K562 (cell line): Measurements from ENCODE around the gene TRIM44. TPM values are rescaled to one million over a fixed set of nuclear protein-coding genes. Genes with fewer than 3 reads are reported as not detected.
A peak's percentile ranks its signal among the peaks of the same experiment; 100 is the strongest.

Experiments
- ATAC-seq: fragments of 200-7000 bp; cut with Tn5 transposase; 3 replicates; pipeline ENCODE4 v1.9.1; 2020; ENCODE audit warnings: moderate library complexity
- BruUV-seq: library from RNA; stranded (reverse); fragments of 400-500 nt; replicated peaks from 2 replicates; lab custom pipeline; 2021; lab: Mats Ljungman, UMichigan
- CTCF ChIA-PET: fragments of 300-600 bp; formaldehyde crosslinking; extraction: SDS; loops from one replicate; lab custom pipeline; 2021; ENCODE audit warnings: low intra/inter-chr PET ratio; lab: Yijun Ruan, JAX
- POLR2A ChIA-PET: fragments of 300-600, 350-650 bp; sonication (Branson Sonifier 250); formaldehyde crosslinking; extraction: SDS; loops from one replicate; lab custom pipeline; 2021; ENCODE audit warnings: antibody characterized with exemption, inconsistent platforms; lab: Yijun Ruan, JAX
- DNase-seq, 4 experiments: peaks; one replicate each; pipeline versions ENCODE4 v3.0.0 to v3.0.0-alpha.2; 2011 to 2018; ENCODE audit warnings: low spot score in 3 of 4, mixed read lengths in 3 of 4; ENCODE audit errors: extremely low read depth in 1 of 4
- FAIRE-seq: peaks from 2 replicates; lab custom pipeline; 2011; peaks lifted over from hg19 to GRCh38; lab: Jason Lieb, UNC
- H2AFZ ChIP-seq: 2 replicates; pipeline ENCODE4 v1.6.0; 2011; ENCODE audit warnings: low read depth, low read length, control low read depth, inconsistent platforms
- H3K27ac ChIP-seq: fragments of 200-600 bp; 3 replicates; pipeline ENCODE4 v1.8.0; 2011; ENCODE audit warnings: low read depth, mild to moderate bottlenecking, control low read depth, inconsistent platforms, low read length, moderate library complexity, mixed read lengths; ENCODE audit errors: extremely low read depth
- H3K27me3 ChIP-seq, 2 experiments: fragments of 300-600 bp in 1 of 2; 2 replicates in 1 of 2; 3 replicates in 1 of 2; pipeline versions ENCODE4 v1.6.0 to v1.8.0; 2011; ENCODE audit warnings: inconsistent platforms in 2 of 2, low read length in 2 of 2, mild to moderate bottlenecking in 1 of 2, mixed read lengths in 1 of 2, moderate library complexity in 1 of 2; ENCODE audit not compliant: control insufficient read depth in 2 of 2, insufficient read depth in 2 of 2
- H3K36me3 ChIP-seq: fragments of 300-600 bp; 3 replicates; pipeline ENCODE4 v1.8.0; 2011; ENCODE audit warnings: mild to moderate bottlenecking, low read length, inconsistent platforms; ENCODE audit not compliant: control insufficient read depth, insufficient read depth
- H3K4me1 ChIP-seq, 2 experiments: fragments of 200-600 bp in 1 of 2; replicated peaks in 1 of 2; 2 replicates in 1 of 2; 3 replicates in 1 of 2; pipeline versions ENCODE4 v1.5.1 to v1.8.0; 2011; ENCODE audit warnings: inconsistent platforms in 2 of 2, low read length in 2 of 2, mild to moderate bottlenecking in 1 of 2, mixed read lengths in 1 of 2, moderate library complexity in 1 of 2; ENCODE audit not compliant: control insufficient read depth in 2 of 2, insufficient read depth in 2 of 2
- H3K4me2 ChIP-seq: 2 replicates; pipeline ENCODE4 v1.6.1; 2011; ENCODE audit warnings: low read length, control low read depth, inconsistent platforms, mixed read lengths; ENCODE audit not compliant: insufficient read depth
- H3K4me3 ChIP-seq: fragments of 200-600 bp; sonication (generic), shearing (Covaris generic); 2 replicates; pipeline ENCODE4 v1.5.1; 2016; ENCODE audit warnings: control low read depth, inconsistent platforms
- H3K79me2 ChIP-seq: fragments of 200-600 bp; 3 replicates; pipeline ENCODE4 v1.8.0; 2011; ENCODE audit warnings: low read length, inconsistent platforms; ENCODE audit not compliant: control insufficient read depth, insufficient read depth
- H3K9ac ChIP-seq, 2 experiments: 2 replicates each; pipeline versions ENCODE4 v1.6.0 to v1.6.1; 2011; ENCODE audit warnings: low read depth in 2 of 2, low read length in 2 of 2, control low read depth in 1 of 2, inconsistent platforms in 1 of 2, mild to moderate bottlenecking in 1 of 2, mixed read lengths in 1 of 2; ENCODE audit not compliant: insufficient read depth in 1 of 2
- H3K9me1 ChIP-seq: one replicate; pipeline ENCODE4 v1.6.0; 2011; ENCODE audit warnings: inconsistent platforms, mild to moderate bottlenecking, low read length, moderate library complexity; ENCODE audit not compliant: control insufficient read depth, insufficient read depth
- H3K9me3 ChIP-seq: replicated peaks from 2 replicates; pipeline ENCODE4 v1.5.1; 2011; ENCODE audit warnings: low read depth, low read length, inconsistent platforms; ENCODE audit not compliant: control insufficient read depth, insufficient read depth
- H4K20me1 ChIP-seq: replicated peaks from 2 replicates; pipeline ENCODE4 v1.6.1; 2011; ENCODE audit warnings: low read length, inconsistent platforms, mixed read lengths; ENCODE audit not compliant: control insufficient read depth, insufficient read depth
- ATF3 ChIP-seq, 2 experiments: fragments of 450-650 bp in 1 of 2; sonication (generic) in 1 of 2; formaldehyde crosslinking in 1 of 2; IDR thresholded peaks in 1 of 2; conservative IDR thresholded peaks in 1 of 2; 2 replicates each; pipeline versions ENCODE4 v1.6.1 to v1.8.1; 2016 to 2023; ENCODE audit warnings: mild to moderate bottlenecking in 2 of 2, moderate library complexity in 2 of 2, inconsistent platforms in 1 of 2, missing genetic modification reagents in 1 of 2
- CEBPB ChIP-seq: fragments of 450-650 bp; IDR thresholded peaks from 2 replicates; pipeline ENCODE4 v1.6.1; 2016; ENCODE audit warnings: missing genetic modification characterization, missing compliant biosample characterization
- CREB5 ChIP-seq: fragments of 250-450 bp; sonication (Bioruptor Pico); IDR thresholded peaks from 2 replicates; pipeline ENCODE4 v1.5.0; 2020; ENCODE audit warnings: mild to moderate bottlenecking
- E2F1 ChIP-seq: sonication (generic); formaldehyde crosslinking; IDR thresholded peaks from 2 replicates; pipeline ENCODE4 v1.8.1; 2023; ENCODE audit warnings: mild to moderate bottlenecking, missing genetic modification reagents, moderate library complexity
- EWSR1 ChIP-seq: fragments of 450-650 bp; IDR thresholded peaks from 2 replicates; pipeline ENCODE4 v1.6.1; 2018; ENCODE audit warnings: borderline replicate concordance, mild to moderate bottlenecking, low read depth, moderate library complexity; ENCODE audit not compliant: partially characterized antibody
- HNRNPH1 ChIP-seq: fragments of 200-400 bp; formaldehyde crosslinking; optimal IDR thresholded peaks from 2 replicates; pipeline ENCODE3; 2017; ENCODE audit warnings: low read depth, mild to moderate bottlenecking, low read length, moderate library complexity
- KAT7 ChIP-seq: sonication (generic); formaldehyde crosslinking; IDR thresholded peaks from 2 replicates; pipeline ENCODE4 v1.8.0; 2022; ENCODE audit warnings: missing genetic modification reagents, mild to moderate bottlenecking, borderline replicate concordance
- NFRKB ChIP-seq: fragments of 450-650 bp; IDR thresholded peaks from 2 replicates; pipeline ENCODE4 v1.6.1; 2016; ENCODE audit warnings: low read depth
- RFX5 ChIP-seq: IDR thresholded peaks from 2 replicates; pipeline ENCODE4 v1.6.1; 2011; ENCODE audit warnings: low read depth, mild to moderate bottlenecking, improper control_type of control experiment, low read length
- SMC3 ChIP-seq: conservative IDR thresholded peaks from 2 replicates; pipeline ENCODE4 v1.6.1; 2011; ENCODE audit warnings: low read depth, low read length, improper control_type of control experiment; ENCODE audit not compliant: insufficient read depth
- SREBF2 ChIP-seq: sonication (generic); formaldehyde crosslinking; IDR thresholded peaks from 2 replicates; pipeline ENCODE4 v1.4.0; 2020; ENCODE audit warnings: mild to moderate bottlenecking, missing genetic modification reagents
- TCF3 ChIP-seq: sonication (generic); formaldehyde crosslinking; IDR thresholded peaks from 2 replicates; pipeline ENCODE4 v1.4.0; 2020; ENCODE audit warnings: mild to moderate bottlenecking, missing genetic modification reagents
- U2AF1 ChIP-seq: fragments of 200-400 bp; formaldehyde crosslinking; optimal IDR thresholded peaks from 2 replicates; pipeline ENCODE3; 2017; ENCODE audit warnings: mild to moderate bottlenecking, low read depth, low read length, moderate library complexity
- ZBTB7A ChIP-seq: IDR thresholded peaks from 2 replicates; pipeline ENCODE4 v1.6.1; 2011; ENCODE audit warnings: low read depth, mild to moderate bottlenecking, low read length, moderate library complexity, borderline replicate concordance; ENCODE audit not compliant: control insufficient read depth
- ZC3H11A ChIP-seq: IDR thresholded peaks from 2 replicates; pipeline ENCODE4 v1.6.1; 2012; ENCODE audit warnings: low read depth, low read length, improper control_type of control experiment
- ZNF121 ChIP-seq: sonication (generic); formaldehyde crosslinking; conservative IDR thresholded peaks from 2 replicates; pipeline ENCODE4 v1.8.0; 2022; ENCODE audit warnings: missing genetic modification reagents
- ZNF274 ChIP-seq: IDR thresholded peaks from 2 replicates; pipeline ENCODE4 v1.6.1; 2011; ENCODE audit warnings: low read depth, mild to moderate bottlenecking, low read length, moderate library complexity, borderline replicate concordance
- ZNF699 ChIP-seq: fragments of 250-450 bp; sonication (Bioruptor Pico); IDR thresholded peaks from 2 replicates; pipeline ENCODE4 v1.8.0; 2021; ENCODE audit warnings: mild to moderate bottlenecking, moderate library complexity; ENCODE audit not compliant: insufficient replicate concordance
- WGBS: fragments of 100-300 bp; shearing (Covaris generic); methylation state at CpG from one replicate; pipeline ENCODE4 v1.1.6; 2016; ENCODE audit warnings: low coverage, mixed read lengths; ENCODE audit not compliant: insufficient coverage; ENCODE audit errors: missing lambda C conversion rate; 5-methylcytosine and 5-hydroxymethylcytosine counted together
- in situ Hi-C: fragments of 300-500 bp; cut with MboI; formaldehyde crosslinking; loops from 4 replicates; pipeline ENCODE4 v1.15.0; 2018; ENCODE audit warnings: inconsistent platforms, mixed read lengths
- intact Hi-C: fragments of 100-400 bp; cut with micrococcal nuclease; formaldehyde crosslinking; loops from 2 replicates; pipeline ENCODE4 v1.14.2; 2022
- polyA plus RNA-seq, 8 experiments: library from polyadenylated mRNA; depleted of rRNA in 4 of 8; stranded (reverse) in 5 of 8; unstranded in 3 of 8; fragments of >200 nt; fragmentation: Nextera tagmentation in 2 of 8; fragmentation: Illumina TruSeq in 1 of 8; extraction: Ambion mirVana in 2 of 8; extraction: Trizol in 1 of 8; gene quantifications; 2 replicates each; pipeline versions ENCODE4 v1.2.1 to v1.2.3, GENCODE V29; 2011 to 2014; ENCODE audit warnings: inconsistent platforms in 1 of 8, missing spikeins in 1 of 8
- total RNA-seq, 7 experiments: library from RNA; depleted of rRNA in 6 of 7; stranded (reverse); fragments of >200 nt in 6 of 7; fragmentation: Illumina TruSeq in 2 of 7; extraction: Trizol in 2 of 7; gene quantifications; 2 replicates each; pipeline versions ENCODE4 v1.2.1 to v1.2.3, GENCODE V29; 2011 to 2021; ENCODE audit warnings: low replicate concordance in 1 of 7

Gene TRIM44
- total and polyA plus RNA-seq, 9 of the 15 experiments (the other 6 are each of a cell fraction or from before 2014, with no cell fraction given) = 8.3 to 105 (median 37.2) TPM

- peaks cover 4% of the 10 kb centered on the region; the same call in 1 of the 2 replicates for H4K20me1 ChIP-seq
- peaks cover 0 to 20% of the 10 kb centered on the region in 2 experiments; a peak in 4 of 5 replicates for H3K4me1 ChIP-seq
- H2AFZ ChIP-seq = no peak overlapping the region
- ChIA-PET POLR2A (no interaction called here), CTCF (no interaction called here)
- H3K4me3 ChIP-seq = no peak overlapping the region
- H3K27ac ChIP-seq = no peak overlapping the region
- no peaks in the 10 kb centered on the region for H3K27me3 ChIP-seq
- intact Hi-C loops (no loop called here), in situ Hi-C loops (no loop called here)
- peaks cover 17% of the 10 kb centered on the region for H3K36me3 ChIP-seq
- DNase-seq = peak in 1 of 4 experiments; percentile 14
- no peak; the same call in 2 of the 3 replicates for ATAC-seq
- BruUV-seq = no TSS peak
- H3K9ac ChIP-seq = no peak overlapping the region
- no peaks in the 10 kb centered on the region for H3K9me3 ChIP-seq
- FAIRE-seq = no peak
- H3K4me2 ChIP-seq = no peak overlapping the region
- 79% methylated on average over 1 of the region's 1 CpG for WGBS
- peaks cover 83% of the 10 kb centered on the region for H3K79me2 ChIP-seq
- peaks cover 4% of the 10 kb centered on the region for H3K9me1 ChIP-seq
- TF ChIP-seq E2F1 (CRISPR knock-in tag) (no peak), RFX5 (no peak), NFRKB (no peak), TCF3 (CRISPR knock-in tag) (peak; percentile 15; the same call in 1 of the 2 replicates), SREBF2 (CRISPR knock-in tag) (no peak), ATF3 (IDR thresholded peaks at IDR 0.05) (peak; percentile 46), ATF3 (CRISPR knock-in tag; conservative IDR thresholded peaks at IDR 0.05) (no peak), ZNF699 (CRISPR knock-in tag) (no peak), ZNF121 (CRISPR knock-in tag) (no peak), ZBTB7A (no peak), CEBPB (tag) (no peak), CREB5 (CRISPR knock-in tag) (no peak), KAT7 (CRISPR knock-in tag) (no peak), ZC3H11A (no peak), HNRNPH1 (no peak), ZNF274 (no peak), SMC3 (no peak), EWSR1 (no peak), U2AF1 (no peak)
These were observed 18.7 kb downstream of the TRIM44 start for GRCh38 chr11:35681163-35681767.
